ENCODE results near the gene CGB7. TPM values are rescaled to one million over a fixed set of nuclear protein-coding genes. Genes with fewer than 3 reads are reported as not detected.

Gene CGB7
- total RNA-seq (2022; extraction: Qiagen RNA extraction) = 0.48 to 0.82 TPM (median 0.67 TPM) in 5 replicates

GRCh38 chr19:49057636-49058234 lies at the start of gene CGB7:
Gene CGB7, minus strand, starts transcription at chr19:49057749. Its CDS starts 2,374 bp downstream, at chr19:49055375.

DNA sequence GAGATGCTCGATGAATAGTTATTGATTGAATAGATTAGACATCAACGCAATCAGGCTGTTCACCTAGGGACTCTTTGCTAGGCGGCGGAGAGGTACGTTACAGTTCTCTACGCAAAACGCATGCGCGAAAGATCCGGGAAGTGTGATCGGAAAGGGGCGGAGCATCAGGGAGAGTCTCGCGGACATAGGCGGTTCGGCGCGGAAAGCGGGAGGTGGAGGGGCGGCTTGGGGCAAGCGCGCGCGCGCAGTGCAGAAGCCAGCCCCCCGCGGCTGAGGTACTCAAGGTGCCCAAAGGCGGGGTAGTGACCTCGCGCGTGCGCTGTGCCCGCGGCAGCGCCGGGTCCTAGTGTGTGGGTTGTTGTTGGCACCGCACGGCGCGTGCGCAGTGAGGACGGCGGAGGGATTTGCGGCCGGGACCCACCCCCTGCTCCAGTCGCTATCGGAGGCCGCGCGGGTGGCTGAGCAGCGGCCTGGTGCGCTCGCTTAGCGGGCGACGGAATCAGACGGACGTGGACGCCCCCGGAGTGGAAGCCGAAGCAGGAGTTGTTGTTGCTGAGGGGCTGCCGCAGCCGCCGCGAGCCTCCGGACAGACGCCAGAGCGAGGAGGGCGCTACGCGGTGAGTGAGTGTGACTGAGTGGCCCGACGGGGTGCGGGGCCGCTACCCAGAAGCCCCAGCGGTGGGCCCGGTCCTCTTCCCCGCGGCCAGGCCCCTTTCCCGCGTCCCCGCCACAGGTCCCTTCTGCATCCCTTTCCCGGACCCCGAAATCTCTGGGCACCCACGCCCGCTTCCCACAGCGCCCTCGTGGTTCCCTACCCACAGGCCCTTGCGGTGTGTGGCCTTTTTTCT lies 27.7 kb upstream of the CGB7 start, which contains the start of gene SNRNP70:
TSS of gene SNRNP70 (plus strand) at position 432 of the 848 bp plus-strand sequence. CDS start 964 bp downstream, outside the sequence.

GRCh38 chr19:49064768-49065611 lies 7.4 kb upstream of the CGB7 start, which contains the start of gene NTF4:
Gene NTF4, minus strand, starts transcription at chr19:49064818. Its CDS starts 2,821 bp downstream, at chr19:49061997.

DNA sequence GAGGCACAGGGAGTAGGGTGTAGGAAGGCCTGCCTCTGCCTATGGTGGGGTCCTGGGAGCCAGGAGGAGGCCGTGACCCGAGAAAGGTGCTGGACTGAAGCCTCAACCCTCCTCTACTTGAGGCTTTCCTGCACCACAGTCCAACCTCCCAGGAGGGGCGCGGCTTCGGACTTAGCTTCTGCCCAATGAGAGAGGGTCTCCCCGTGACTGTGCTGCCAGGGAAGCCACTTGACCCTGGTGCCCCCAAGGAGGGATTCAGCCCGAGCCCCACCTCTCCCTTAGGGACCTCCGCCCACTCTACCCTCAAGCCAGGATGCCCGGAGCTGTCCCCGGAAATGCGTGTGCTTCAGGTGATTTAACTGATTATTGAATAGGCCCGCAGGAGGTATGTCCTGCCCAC lies 8.5 kb downstream of the CGB7 start, which contains the start of gene CGB8:
TSS of gene CGB8 (minus strand) at position 101 of the 400 bp plus-strand sequence. CDS start 372 bp downstream, outside the sequence.

DNA sequence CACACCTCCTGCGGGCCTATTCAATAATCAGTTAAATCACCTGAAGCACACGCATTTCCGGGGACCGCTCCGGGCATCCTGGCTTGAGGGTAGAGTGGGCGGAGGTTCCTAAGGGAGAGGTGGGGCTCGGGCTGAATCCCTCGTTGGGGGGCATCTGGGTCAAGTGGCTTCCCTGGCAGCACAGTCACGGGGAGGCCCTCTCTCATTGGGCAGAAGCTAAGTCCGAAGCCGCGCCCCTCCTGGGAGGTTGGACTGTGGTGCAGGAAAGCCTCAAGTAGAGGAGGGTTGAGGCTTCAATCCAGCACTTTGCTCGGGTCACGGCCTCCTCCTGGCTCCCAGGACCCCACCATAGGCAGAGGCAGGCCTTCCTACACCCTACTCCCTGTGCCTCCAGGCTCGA lies 14.0 kb downstream of the CGB7 start, which contains the start of gene CGB5:
TSS of gene CGB5 (plus strand) at position 301 of the 400 bp plus-strand sequence. CDS start 362 bp downstream, outside the sequence.

DNA sequence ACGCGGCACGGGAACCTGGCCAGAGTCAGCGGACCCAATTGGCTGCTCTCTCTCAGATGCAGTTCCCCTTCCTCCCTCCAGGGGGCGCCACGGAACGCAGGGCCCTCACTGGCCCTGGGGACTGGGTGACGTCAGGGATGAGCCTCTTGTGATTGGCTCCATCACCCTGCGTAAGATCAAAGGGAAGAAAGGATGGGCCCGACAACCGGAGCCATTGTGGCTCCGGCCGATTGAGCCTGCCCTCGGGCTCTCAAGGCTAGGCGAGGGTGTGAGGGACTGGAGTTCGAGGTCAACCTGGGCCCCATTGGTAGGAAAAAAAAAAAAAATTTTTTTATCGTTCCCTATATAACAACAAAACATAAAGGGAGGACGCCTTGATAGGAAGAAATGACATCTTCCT lies 20.7 kb downstream of the CGB7 start, which contains the start of gene CGB1:
TSS of gene CGB1 (minus strand) at position 81 of the 400 bp plus-strand sequence. CDS start 184 bp downstream, outside the sequence.

GRCh38 chr19:49031642-49032301 lies 25.8 kb downstream of the CGB7 start, which contains the start of gene CGB2:
Gene CGB2, plus strand, starts transcription at chr19:49031890. Its CDS starts 206 bp downstream, at chr19:49032096.

DNA sequence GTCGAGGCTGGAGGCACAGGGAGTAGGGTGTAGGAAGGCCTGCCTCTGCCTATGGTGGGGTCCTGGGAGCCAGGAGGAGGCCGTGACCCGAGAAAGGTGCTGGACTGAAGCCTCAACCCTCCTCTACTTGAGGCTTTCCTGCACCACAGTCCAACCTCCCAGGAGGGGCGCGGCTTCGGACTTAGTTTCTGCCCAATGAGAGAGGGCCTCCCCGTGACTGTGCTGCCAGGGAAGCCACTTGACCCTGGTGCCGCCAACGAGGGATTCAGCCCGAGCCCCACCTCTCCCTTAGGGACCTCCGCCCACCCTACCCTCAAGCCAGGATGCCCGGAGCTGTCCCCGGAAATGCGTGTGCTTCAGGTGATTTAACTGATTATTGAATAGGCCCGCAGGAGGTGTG lies 33.3 kb downstream of the CGB7 start, which contains the start of gene CGB3:
TSS of gene CGB3 (minus strand) at position 101 of the 400 bp plus-strand sequence. CDS start 362 bp downstream, outside the sequence.

DNA sequence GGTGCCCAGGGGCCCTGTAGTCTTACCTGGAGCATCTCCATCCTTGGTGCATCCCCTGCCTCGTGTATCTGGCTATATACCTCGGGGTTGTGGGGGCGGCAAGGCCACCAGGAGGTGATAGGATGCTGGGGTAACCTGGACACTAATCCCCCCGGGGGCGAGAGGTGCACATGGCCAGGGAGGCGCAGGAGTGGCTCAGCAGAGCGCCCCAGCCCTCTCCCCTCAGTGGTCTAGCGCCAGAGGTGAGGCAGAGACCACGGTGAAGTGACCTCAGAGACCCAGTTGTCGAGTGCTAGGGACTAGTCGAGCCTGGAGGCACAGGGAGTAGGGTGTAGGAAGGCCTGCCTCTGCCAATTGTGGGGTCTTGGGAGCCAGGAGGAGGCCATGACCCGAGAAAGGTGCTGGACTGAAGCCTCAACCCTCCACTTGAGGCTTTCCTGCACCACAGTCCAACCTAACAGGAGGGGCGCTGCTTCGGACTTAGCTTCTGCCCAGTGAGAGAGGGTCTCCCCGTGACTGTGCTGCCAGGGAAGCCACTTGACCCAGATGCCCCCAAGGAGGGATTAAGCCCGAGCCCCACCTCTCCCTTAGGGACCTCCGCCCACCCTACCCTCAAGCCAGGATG lies 40.4 kb downstream of the CGB7 start, which contains the start of gene LHB:
TSS of gene LHB (minus strand) at position 51 of the 625 bp plus-strand sequence. CDS start at position 41, 10 bp downstream.

Other genes with a start within 250 kb of the CGB7 start
- gene BCAT2, start 246.7 kb downstream of the CGB7 start, total RNA-seq (2022; extraction: Qiagen RNA extraction) = 50.3 to 63.4 TPM (median 60.0 TPM) in 5 replicates
- 12.0 to 17.2 TPM (median 13.8 TPM) in 5 replicates for gene HSD17B14, start 221.3 kb downstream of the CGB7 start, total RNA-seq (2022; extraction: Qiagen RNA extraction)
- 1.2 to 1.9 TPM (median 1.3 TPM) in 5 replicates for gene PLEKHA4, start 189.1 kb downstream of the CGB7 start, total RNA-seq (2022; extraction: Qiagen RNA extraction)
- 74.1 to 126 TPM (median 95.1 TPM) in 5 replicates for gene PPP1R15A, start 185.3 kb downstream of the CGB7 start, total RNA-seq (2022; extraction: Qiagen RNA extraction)
- gene TULP2, start 159.0 kb downstream of the CGB7 start, total RNA-seq (2022; extraction: Qiagen RNA extraction) = not detected in 5 replicates
- 189 to 243 TPM (median 200 TPM) in 5 replicates for gene NUCB1, start 157.4 kb downstream of the CGB7 start, total RNA-seq (2022; extraction: Qiagen RNA extraction)
- 0.60 to 1.7 TPM (median 1.6 TPM) in 5 replicates for gene DHDH, start 124.0 kb downstream of the CGB7 start, total RNA-seq (2022; extraction: Qiagen RNA extraction)
- gene BAX, start 102.9 kb downstream of the CGB7 start, total RNA-seq (2022; extraction: Qiagen RNA extraction) = 294 to 372 TPM (median 330 TPM) in 5 replicates
- 16,127 to 23,622 TPM (median 17,895 TPM) in 5 replicates for gene FTL, start 92.4 kb downstream of the CGB7 start, total RNA-seq (2022; extraction: Qiagen RNA extraction)
- 17.4 to 22.0 TPM (median 20.9 TPM) in 5 replicates for gene GYS1, start 64.4 kb downstream of the CGB7 start, total RNA-seq (2022; extraction: Qiagen RNA extraction)
- 208 to 255 TPM (median 214 TPM) in 5 replicates for gene RUVBL2, start 63.9 kb downstream of the CGB7 start, total RNA-seq (2022; extraction: Qiagen RNA extraction)
- not detected in 5 replicates for gene LHB, start 40.7 kb downstream of the CGB7 start, total RNA-seq (2022; extraction: Qiagen RNA extraction)
- gene CGB3, start 33.4 kb downstream of the CGB7 start, total RNA-seq (2022; extraction: Qiagen RNA extraction) = 0.18 TPM in 1 of 5 replicates, not detected in the others
- gene CGB2, start 25.9 kb downstream of the CGB7 start, total RNA-seq (2022; extraction: Qiagen RNA extraction) = 0.20 to 0.61 TPM (median 0.21 TPM) in 3 of 5 replicates, not detected in the others
- gene CGB1, start 20.9 kb downstream of the CGB7 start, total RNA-seq (2022; extraction: Qiagen RNA extraction) = not detected in 5 replicates
- 0.21 to 0.49 TPM (median 0.23 TPM) in 5 replicates for gene CGB5, start 13.9 kb downstream of the CGB7 start, total RNA-seq (2022; extraction: Qiagen RNA extraction)
- 1.4 to 3.7 TPM (median 2.8 TPM) in 5 replicates for gene CGB8, start 8.6 kb downstream of the CGB7 start, total RNA-seq (2022; extraction: Qiagen RNA extraction)
- 0.24 to 0.99 TPM (median 0.45 TPM) in 5 replicates for gene NTF4, start 7.1 kb upstream of the CGB7 start, total RNA-seq (2022; extraction: Qiagen RNA extraction)
- not detected in 5 replicates for gene KCNA7, start 14.9 kb upstream of the CGB7 start, total RNA-seq (2022; extraction: Qiagen RNA extraction)
- 306 to 331 TPM (median 309 TPM) in 5 replicates for gene SNRNP70, start 27.7 kb upstream of the CGB7 start, total RNA-seq (2022; extraction: Qiagen RNA extraction)
- 4.7 to 7.9 TPM (median 6.9 TPM) in 5 replicates for gene LIN7B, start 56.6 kb upstream of the CGB7 start, total RNA-seq (2022; extraction: Qiagen RNA extraction)
- gene C19orf73, start 61.4 kb upstream of the CGB7 start, total RNA-seq (2022; extraction: Qiagen RNA extraction) = 1.1 to 1.9 TPM (median 1.7 TPM) in 5 replicates
- 4.7 to 8.1 TPM (median 7.0 TPM) in 5 replicates for gene PPFIA3, start 61.8 kb upstream of the CGB7 start, total RNA-seq (2022; extraction: Qiagen RNA extraction)
- gene HRC, start 97.6 kb upstream of the CGB7 start, total RNA-seq (2022; extraction: Qiagen RNA extraction) = 0.03 TPM in 1 of 5 replicates, not detected in the others
- 8.2 to 10.2 TPM (median 9.6 TPM) in 5 replicates for gene TRPM4, start 100.0 kb upstream of the CGB7 start, total RNA-seq (2022; extraction: Qiagen RNA extraction)

Data from A549 treated with Hydrocortisone at 1 μM for 4 hours (cell line).